ENCODE measurements around the gene MFRP. TPM values are rescaled to one million over a fixed set of nuclear protein-coding genes. Genes with fewer than 3 reads are reported as not detected.

The MFRP gene
- total and polyA plus RNA-seq, 9 of the 15 experiments (the other 6 are each of a cell fraction or from before 2014, with no cell fraction given) = not detected

GRCh38 chr11:119310682-119311052 lies 35.8 kb downstream of the MFRP start:
- CTCF ChIA-PET (ENCODE audit: low intra/inter-chr PET ratio) = no interaction called here
- peaks cover 82% of the 10 kb centered on the region; the same call in 2 of the 3 replicates for H3K36me3 ChIP-seq (ENCODE audit: control insufficient read depth, insufficient read depth, low read length)
- intact Hi-C loops (cut with micrococcal nuclease) = no loop called here
- no peak overlapping the region for H3K27ac ChIP-seq (ENCODE audit: extremely low read depth, low read depth, low read length)
- no peak overlapping the region for H3K4me3 ChIP-seq
- TF ChIP-seq ARID2 (IDR thresholded peaks at IDR 0.05) (no peak), POLR2G (IDR thresholded peaks at IDR 0.05; ENCODE audit: low read depth, low read length) (peak; percentile 32; the same call in 1 of the 2 replicates)
- BruUV-seq (replicated peaks) = no TSS peak
- no peak overlapping the region for H2AFZ ChIP-seq (ENCODE audit: low read depth, low read length)
- in situ Hi-C loops (cut with MboI) = no loop called here
- H3K4me1 ChIP-seq (replicated peaks in 1 of 2; ENCODE audit: control insufficient read depth in 2 of 2, insufficient read depth in 2 of 2, low read length in 2 of 2) = peaks cover under 1 to 20% of the 10 kb centered on the region in 2 experiments; a peak in 3 of 5 replicates
- H4K20me1 ChIP-seq (replicated peaks; ENCODE audit: control insufficient read depth, insufficient read depth, low read length) = 0 out of 2 replicates have a peak, but pooled peaks cover 4% of the 10 kb centered on the region
- 88% methylated on average over 12 of the region's 20 CpGs for WGBS (ENCODE audit: insufficient coverage, low coverage, missing lambda C conversion rate)
- FAIRE-seq (no peak), ATAC-seq (no peak), DNase-seq (ENCODE audit: extremely low read depth in 1 of 4, low spot score in 3 of 4) (no peak)
- POLR2A ChIA-PET = interaction anchor here (0.6 to 3.2 kb wide), 6 partner anchors 10 to 224 kb away, joined by 3 to 17 read pairs (median 5); no protein-coding TSS in a partner anchor
- H3K9me3 ChIP-seq (replicated peaks; ENCODE audit: control insufficient read depth, insufficient read depth, low read depth, low read length) = no peaks in the 10 kb centered on the region
- no peaks in the 10 kb centered on the region for H3K27me3 ChIP-seq (ENCODE audit: control insufficient read depth in 2 of 2, insufficient read depth in 2 of 2, low read length in 2 of 2)
- peaks cover 6% of the 10 kb centered on the region; the same call in 2 of the 3 replicates for H3K79me2 ChIP-seq (ENCODE audit: control insufficient read depth, insufficient read depth, low read length)
- 0 out of 4 replicates have a peak overlapping the region, but pooled peaks of 1 of the 2 experiments have one; percentile 28 for H3K9ac ChIP-seq (ENCODE audit: insufficient read depth in 1 of 2, low read depth in 2 of 2, low read length in 2 of 2)
- H3K9me1 ChIP-seq (ENCODE audit: control insufficient read depth, insufficient read depth, low read length) = no peaks in the 10 kb centered on the region
- no peak overlapping the region for H3K4me2 ChIP-seq (ENCODE audit: insufficient read depth, low read length)

GRCh38 chr11:119309953-119310681 lies 36.4 kb downstream of the MFRP start:
- no peaks in the 10 kb centered on the region for H4K20me1 ChIP-seq (replicated peaks; ENCODE audit: control insufficient read depth, insufficient read depth, low read length)
- H3K4me2 ChIP-seq (ENCODE audit: insufficient read depth, low read length) = no peak overlapping the region
- H3K9me1 ChIP-seq (ENCODE audit: control insufficient read depth, insufficient read depth, low read length) = no peaks in the 10 kb centered on the region
- DNase-seq (ENCODE audit: extremely low read depth in 1 of 4, low spot score in 3 of 4) (no peak), ATAC-seq (no peak; the same call in 2 of the 3 replicates), FAIRE-seq (no peak)
- peaks cover 0 to 15% of the 10 kb centered on the region in 2 experiments; a peak in 2 of 5 replicates for H3K4me1 ChIP-seq (replicated peaks in 1 of 2; ENCODE audit: control insufficient read depth in 2 of 2, insufficient read depth in 2 of 2, low read length in 2 of 2)
- ChIA-PET CTCF (ENCODE audit: low intra/inter-chr PET ratio) (no interaction called here), POLR2A (interaction anchor here (0.6 to 3.2 kb wide), 8 partner anchors 7 to 283 kb away, joined by 4 to 17 read pairs (median 5); partner anchors contain the start of gene MCAM)
- no peak overlapping the region for H2AFZ ChIP-seq (ENCODE audit: low read depth, low read length)
- H3K9ac ChIP-seq (ENCODE audit: insufficient read depth in 1 of 2, low read depth in 2 of 2, low read length in 2 of 2) = no peak overlapping the region
- in situ Hi-C loops (cut with MboI) (no loop called here), intact Hi-C loops (cut with micrococcal nuclease) (no loop called here)
- H3K79me2 ChIP-seq (ENCODE audit: control insufficient read depth, insufficient read depth, low read length) = peaks cover 3% of the 10 kb centered on the region; the same call in 1 of the 3 replicates
- no peaks in the 10 kb centered on the region for H3K27me3 ChIP-seq (ENCODE audit: control insufficient read depth in 2 of 2, insufficient read depth in 2 of 2, low read length in 2 of 2)
- no peak overlapping the region for H3K4me3 ChIP-seq
- 64% methylated on average over 15 of the region's 17 CpGs for WGBS (ENCODE audit: insufficient coverage, low coverage, missing lambda C conversion rate)
- H3K27ac ChIP-seq (ENCODE audit: extremely low read depth, low read depth, low read length) = no peak overlapping the region
- peaks cover 85% of the 10 kb centered on the region; the same call in 2 of the 3 replicates for H3K36me3 ChIP-seq (ENCODE audit: control insufficient read depth, insufficient read depth, low read length)
- no TSS peak for BruUV-seq (replicated peaks)
- TF ChIP-seq MXI1 (IDR thresholded peaks at IDR 0.05; ENCODE audit: low read depth, low read length) (no peak), C11orf30 (IDR thresholded peaks at IDR 0.05; ENCODE audit: low read depth) (no peak), SNAPC5 (CRISPR knock-in tag; IDR thresholded peaks at IDR 0.05) (no peak), SMARCA5 (IDR thresholded peaks at IDR 0.05) (no peak), ZNF3 (CRISPR knock-in tag; IDR thresholded peaks at IDR 0.05) (no peak), HLTF (IDR thresholded peaks at IDR 0.05) (no peak), E2F8 (IDR thresholded peaks at IDR 0.05; ENCODE audit: low read depth, partially characterized antibody) (no peak), CTBP1 (IDR thresholded peaks at IDR 0.05; ENCODE audit: borderline replicate concordance) (no peak), RBM22 (IDR thresholded peaks at IDR 0.05; ENCODE audit: low read depth, low read length, poor library complexity, severe bottlenecking) (peak; percentile 6), POLR2G (IDR thresholded peaks at IDR 0.05; ENCODE audit: low read depth, low read length) (peak; percentile 10; the same call in 1 of the 2 replicates), SUPT5H (IDR thresholded peaks at IDR 0.05) (0 out of 2 replicates have a peak, but pooled peaks have one; percentile 39)
- no peaks in the 10 kb centered on the region for H3K9me3 ChIP-seq (replicated peaks; ENCODE audit: control insufficient read depth, insufficient read depth, low read depth, low read length)

Data from K562 (cell line).